AG04450 (cell line): ENCODE measurements around the gene SPEG. TPM values are rescaled to one million over a fixed set of nuclear protein-coding genes. Genes with fewer than 3 reads are reported as not detected.

ENCODE experiments used
- CTCF ChIA-PET: fragments of 300-600, 350-600 bp; formaldehyde crosslinking; extraction: SDS; loops from one replicate; lab custom pipeline; 2022; ENCODE audit warnings: antibody characterized with exemption, inconsistent platforms; lab: Charles Lee
- POLR2A ChIA-PET: fragments of 350-600 bp; formaldehyde crosslinking; extraction: SDS; loops from one replicate; lab custom pipeline; 2021; ENCODE audit warnings: antibody characterized with exemption, inconsistent platforms; lab: Yijun Ruan, JAX
- DNase-seq: peaks from one replicate; pipeline ENCODE4 v3.0.0-alpha.2; 2011; ENCODE audit warnings: low read depth, low spot score
- H3K27ac ChIP-seq: one replicate; pipeline ENCODE4 v1.5.1; 2012; ENCODE audit warnings: low read depth, low read length, control low read depth
- H3K27me3 ChIP-seq: one replicate; pipeline ENCODE4 v1.6.0; 2012; ENCODE audit warnings: low read length; ENCODE audit not compliant: control insufficient read depth, insufficient read depth
- H3K4me3 ChIP-seq: 2 replicates; pipeline ENCODE4 v1.5.1; 2011; ENCODE audit warnings: mild to moderate bottlenecking, low read depth, low read length, control low read depth
- H3K9me3 ChIP-seq: 2 replicates; pipeline ENCODE4 v1.5.1; 2012; ENCODE audit warnings: low read length; ENCODE audit not compliant: control insufficient read depth, insufficient read depth
- CTCF ChIP-seq: IDR thresholded peaks from 2 replicates; pipeline ENCODE4 v1.5.1; 2011; ENCODE audit warnings: low read depth, low read length, control low read depth, inconsistent platforms
- polyA plus RNA-seq: library from polyadenylated mRNA; depleted of rRNA; stranded (reverse); fragments of >200 nt; gene quantifications from 2 replicates; pipeline ENCODE4 v1.2.3, GENCODE V29; 2011

Gene SPEG
- polyA plus RNA-seq, 1 experiment: 28.0 TPM

- no peak for TF ChIP-seq CTCF
- no peak overlapping the region for H3K27ac ChIP-seq
- H3K4me3 ChIP-seq: peak overlapping the region; percentile 37; the same call in 1 of the 2 replicates
- ChIA-PET POLR2A (interaction anchor here (0.6 to 2.0 kb wide), 5 partner anchors 10 to 13 kb away, joined by 3 to 18 read pairs (median 3); partner anchors contain the start of gene GMPPA), CTCF (interaction anchor here (0.6 to 4.5 kb wide), 23 partner anchors 10 to 215 kb away, joined by 3 to 97 read pairs (median 7); partner anchors contain the start of gene GMPPA)
- H3K27me3 ChIP-seq: peaks cover 53% of the 10 kb centered on the region
- no peak for DNase-seq
- peaks cover 8% of the 10 kb centered on the region for H3K9me3 ChIP-seq
Observed at GRCh38 chr2:219510512-219511135, 76.0 kb downstream of the SPEG start.

DNA sequence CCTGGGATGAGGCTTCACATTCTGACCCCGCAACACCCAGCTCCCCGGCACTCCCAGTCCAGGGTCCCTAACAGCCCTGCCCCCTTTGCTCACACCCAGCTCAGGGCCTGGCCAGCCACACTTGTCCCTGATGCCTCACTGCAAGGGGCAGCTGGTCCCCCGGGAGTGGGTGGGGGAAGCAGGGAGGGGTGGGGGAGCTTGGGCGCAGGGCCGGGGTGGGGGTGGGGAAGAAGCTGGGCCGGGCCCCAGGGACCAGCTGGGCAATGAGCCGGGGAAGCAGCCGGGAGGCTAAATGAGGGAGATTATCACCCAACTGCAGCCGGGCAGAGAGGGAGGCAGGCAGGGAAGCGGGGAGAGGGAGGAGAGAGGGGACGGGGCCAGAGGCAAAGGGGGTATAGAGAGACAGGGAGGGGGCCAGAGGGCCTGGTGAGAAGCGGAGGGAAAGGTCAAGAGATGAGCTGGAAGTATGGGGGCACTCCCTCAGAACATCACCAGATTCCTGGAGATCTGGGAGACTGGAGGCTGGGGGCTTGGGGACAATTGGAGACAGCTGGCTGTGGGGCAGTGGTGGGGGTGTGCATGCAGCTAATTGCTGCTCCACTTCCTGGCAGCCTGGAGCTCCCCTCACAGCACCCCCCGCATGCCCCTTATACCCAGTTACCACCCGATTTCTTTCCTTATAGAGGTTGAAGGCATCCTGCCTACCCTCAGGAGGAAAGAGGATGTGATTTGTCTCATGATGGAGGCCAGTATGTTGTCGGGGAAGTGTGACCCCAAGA lies 77.1 kb downstream of the SPEG start:
- CTCF ChIA-PET: interaction anchor here (0.8 to 4.1 kb wide), 8 partner anchors 9 to 110 kb away, joined by 3 to 33 read pairs (median 6); partner anchors contain the start of gene GMPPA
- H3K27me3 ChIP-seq: peaks cover 63% of the 10 kb centered on the region
- no peak for TF ChIP-seq CTCF
- no peak overlapping the region for H3K27ac ChIP-seq
- no peak for DNase-seq
- peaks cover 8% of the 10 kb centered on the region for H3K9me3 ChIP-seq
- H3K4me3 ChIP-seq: no peak overlapping the region
- POLR2A ChIA-PET: interaction anchor here (0.6 to 1.1 kb wide), 5 partner anchors 9 to 115 kb away, joined by 3 to 8 read pairs (median 5); partner anchors contain the start of gene GMPPA

- ChIA-PET POLR2A (no interaction called here), CTCF (interaction anchor here (0.9 to 4.1 kb wide), 4 partner anchors 17 to 111 kb away, joined by 3 to 33 read pairs (median 4); a partner anchor contains a TSS)
- TF ChIP-seq CTCF: no peak
- Histone ChIP-seq H3K4me3 (no peak overlapping the region), H3K27ac (no peak overlapping the region), H3K27me3 (peaks cover 69% of the 10 kb centered on the region), H3K9me3 (peaks cover 8% of the 10 kb centered on the region)
- no peak for DNase-seq
Observed at GRCh38 chr2:219512524-219513216, 78.0 kb downstream of the SPEG start.

GRCh38 chr2:219513787-219514186 lies 79.1 kb downstream of the SPEG start:
- H3K27ac ChIP-seq: no peak overlapping the region
- peaks cover 8% of the 10 kb centered on the region for H3K9me3 ChIP-seq
- H3K27me3 ChIP-seq: peaks cover 76% of the 10 kb centered on the region
- CTCF ChIA-PET: interaction anchor here (1.0 to 1.6 kb wide), 3 partner anchors 16 to 111 kb away, joined by 4 to 8 read pairs (median 5); no protein-coding TSS in a partner anchor
- H3K4me3 ChIP-seq: no peak overlapping the region
- no peak for TF ChIP-seq CTCF
- POLR2A ChIA-PET: no interaction called here
- DNase-seq: no peak
